Osteocyte (in vitro differentiated cells): ENCODE measurements around the gene DLG5. TPM values are rescaled to one million over a fixed set of nuclear protein-coding genes. Genes with fewer than 3 reads are reported as not detected.

Experiments used
- DNase-seq: peaks from one replicate; pipeline ENCODE4 v3.0.0; 2021; ENCODE audit warnings: mixed read lengths; ENCODE audit not compliant: unreplicated experiment; ENCODE audit errors: extremely low spot score
- H3K27ac Mint-ChIP-seq: one replicate; pipeline ENCODE4 v1.8.0; 2021; ENCODE audit warnings: mild to moderate bottlenecking, mixed read lengths; ENCODE audit not compliant: unreplicated experiment
- H3K27me3 Mint-ChIP-seq: one replicate; pipeline ENCODE4 v1.8.0; 2021; ENCODE audit warnings: mixed read lengths; ENCODE audit not compliant: unreplicated experiment
- H3K36me3 Mint-ChIP-seq: one replicate; pipeline ENCODE4 v1.8.0; 2021; ENCODE audit warnings: mixed read lengths; ENCODE audit not compliant: unreplicated experiment
- H3K4me1 Mint-ChIP-seq: one replicate; pipeline ENCODE4 v1.8.0; 2021; ENCODE audit warnings: mixed read lengths; ENCODE audit not compliant: unreplicated experiment
- H3K4me3 Mint-ChIP-seq: one replicate; pipeline ENCODE4 v1.8.0; 2021; ENCODE audit warnings: mild to moderate bottlenecking, moderate library complexity, mixed read lengths; ENCODE audit not compliant: unreplicated experiment
- H3K9me3 Mint-ChIP-seq: one replicate; pipeline ENCODE4 v1.8.0; 2021; ENCODE audit warnings: mixed read lengths; ENCODE audit not compliant: unreplicated experiment
- CTCF ChIP-seq: fragments of 200-600 bp; sonication (generic); IDR thresholded peaks from 2 replicates; pipeline ENCODE4 v1.5.0; 2021; ENCODE audit warnings: antibody characterized with exemption, mild to moderate bottlenecking, moderate library complexity
- total RNA-seq: library from RNA; stranded (reverse); gene quantifications from 2 replicates; pipeline ENCODE4 v1.2.1, GENCODE V29; 2021

The DLG5 gene
- total RNA-seq, 1 donor from 2014 or later: 69.8 TPM

GRCh38 chr10:77807706-77808105 is 118.8 kb downstream of the DLG5 start:
- Mint-ChIP-seq H3K4me1 (no peaks in the 10 kb centered on the region), H3K9me3 (no peaks in the 10 kb centered on the region), H3K27me3 (no peaks in the 10 kb centered on the region), H3K36me3 (peaks cover 56% of the 10 kb centered on the region), H3K4me3 (no peak overlapping the region), H3K27ac (no peak overlapping the region)
- TF ChIP-seq CTCF: no peak
- no peak for DNase-seq

- peaks cover 57% of the 10 kb centered on the region for H3K36me3 Mint-ChIP-seq
Measured at GRCh38 chr10:77806511-77807157, 119.9 kb downstream of the DLG5 start.

GRCh38 chr10:77805676-77806075 is 120.9 kb downstream of the DLG5 start:
- H3K9me3 Mint-ChIP-seq: no peaks in the 10 kb centered on the region
- no peak for TF ChIP-seq CTCF
- no peaks in the 10 kb centered on the region for H3K27me3 Mint-ChIP-seq
- H3K36me3 Mint-ChIP-seq: peaks cover 56% of the 10 kb centered on the region
- no peak for DNase-seq
- H3K4me1 Mint-ChIP-seq: peaks cover 11% of the 10 kb centered on the region
- H3K27ac Mint-ChIP-seq: no peak overlapping the region
- no peak overlapping the region for H3K4me3 Mint-ChIP-seq

More at GRCh38 chr10:77806511-77807157, 119.9 kb downstream of the DLG5 start:
- TF ChIP-seq CTCF: no peak
- Mint-ChIP-seq H3K9me3 (no peaks in the 10 kb centered on the region), H3K4me3 (no peak overlapping the region), H3K4me1 (peaks cover 6% of the 10 kb centered on the region), H3K27me3 (no peaks in the 10 kb centered on the region), H3K27ac (no peak overlapping the region)
- DNase-seq: no peak

- peaks cover 54% of the 10 kb centered on the region for H3K36me3 Mint-ChIP-seq
- H3K27ac Mint-ChIP-seq: no peak overlapping the region
- no peak for DNase-seq
- TF ChIP-seq CTCF: no peak
- peaks cover 11% of the 10 kb centered on the region for H3K4me1 Mint-ChIP-seq
- no peaks in the 10 kb centered on the region for H3K9me3 Mint-ChIP-seq
- no peak overlapping the region for H3K4me3 Mint-ChIP-seq
- no peaks in the 10 kb centered on the region for H3K27me3 Mint-ChIP-seq
Measured at GRCh38 chr10:77804371-77804770, 122.2 kb downstream of the DLG5 start.

GRCh38 chr10:77801474-77802161 is 124.9 kb downstream of the DLG5 start:
- Mint-ChIP-seq H3K36me3 (peaks cover 56% of the 10 kb centered on the region), H3K27me3 (no peaks in the 10 kb centered on the region), H3K27ac (no peak overlapping the region), H3K4me3 (no peak overlapping the region), H3K9me3 (no peaks in the 10 kb centered on the region), H3K4me1 (peaks cover 15% of the 10 kb centered on the region)
- no peak for DNase-seq
- TF ChIP-seq CTCF: no peak
